B cell (primary cell): Measurements from ENCODE around the gene KLK10.

Experiments used
- CTCF ChIP-seq: fragments of 200-600 bp; IDR thresholded peaks from one replicate; pipeline ENCODE4 v1.8.0; 2022; ENCODE audit warnings: antibody characterized with exemption, mild to moderate bottlenecking
- EZH2 ChIP-seq: IDR thresholded peaks from 2 replicates; pipeline ENCODE4 v1.6.1; 2012; ENCODE audit warnings: borderline replicate concordance, low read depth, mild to moderate bottlenecking, moderate library complexity, low read length; ENCODE audit not compliant: insufficient read depth, poor library complexity, severe bottlenecking

DNA sequence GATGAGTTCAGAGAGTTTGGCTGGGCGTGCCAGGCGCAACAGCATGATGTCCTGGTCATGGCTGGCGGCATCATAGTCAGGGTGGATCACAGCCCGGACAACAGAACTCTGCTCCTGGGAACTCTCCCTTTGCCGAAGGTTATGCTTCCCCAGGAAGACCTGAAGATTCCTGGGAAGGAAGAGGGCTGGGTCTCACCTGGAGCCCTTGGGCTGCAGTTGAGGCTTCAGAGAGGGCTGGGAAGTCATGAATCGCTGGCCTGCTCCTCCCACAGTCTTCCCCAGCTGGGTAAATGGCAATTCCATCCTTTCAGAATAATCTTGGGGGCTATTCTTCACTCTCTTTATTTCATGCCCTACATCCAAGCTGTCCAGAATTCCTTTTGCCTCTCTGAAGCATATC lies 56.1 kb downstream of the KLK10 start:
- TF ChIP-seq CTCF: no peak
- TF ChIP-seq EZH2: no peak
